Ovary (tissue), 3 donors: Measurements from ENCODE around the gene CAMTA1.

Experiments
- CTCF ChIP-seq, 3 donors: fragments of 450-650 bp in 2 of 3; fragments of 200-600 bp in 1 of 3; IDR thresholded peaks; one replicate each; pipeline versions ENCODE4 v1.5.1 to v1.8.0; 2016 to 2022; ENCODE audit warnings: antibody characterized with exemption in 3 of 3, mild to moderate bottlenecking in 1 of 3
- POLR2A ChIP-seq: fragments of 450-650 bp; IDR thresholded peaks from one replicate; pipeline ENCODE4 v1.6.1; 2017; ENCODE audit warnings: antibody characterized with exemption, mild to moderate bottlenecking, moderate library complexity
- donor health status: DM: no; HTN: no; CAD: no.

GRCh38 chr1:7145947-7146346 is 360.7 kb downstream of the CAMTA1 start:
- TF ChIP-seq CTCF (IDR thresholded peaks at IDR 0.05) (no peak), POLR2A (no peak)
